SK-N-SH (cell line): ENCODE results near the gene RASSF8. TPM values are rescaled to one million over a fixed set of nuclear protein-coding genes. Genes with fewer than 3 reads are reported as not detected.
A peak's percentile ranks its signal among the peaks of the same experiment; 100 is the strongest.

ENCODE experiments used
- CTCF ChIA-PET: fragments of 300-600, 350-600 bp; formaldehyde crosslinking; extraction: SDS; loops from one replicate; lab custom pipeline; 2021; lab: Yijun Ruan, JAX
- POLR2A ChIA-PET: fragments of 350-600 bp; sonication (Branson Sonifier 250); formaldehyde crosslinking; extraction: SDS; loops from one replicate; lab custom pipeline; 2020; ENCODE audit warnings: antibody characterized with exemption, inconsistent platforms; lab: Yijun Ruan, JAX
- DNase-seq: peaks from one replicate; pipeline ENCODE4 v3.0.0; 2012
- H2AFZ ChIP-seq: fragments of 200-600 bp; sonication (generic); 2 replicates; pipeline ENCODE4 v1.8.1; 2016; ENCODE audit warnings: antibody characterized with exemption, mild to moderate bottlenecking, low read depth
- H3F3A ChIP-seq: fragments of 200-600 bp; sonication (generic); replicated peaks from 2 replicates; pipeline ENCODE3; 2016; ENCODE audit warnings: antibody characterized with exemption, mild to moderate bottlenecking; ENCODE audit not compliant: insufficient read depth
- H3K27ac ChIP-seq, 2 experiments: fragments of 200-500 bp in 1 of 2; fragments of 200-600 bp in 1 of 2; sonication (Bioruptor generic) in 1 of 2; sonication (generic), shearing (Covaris generic) in 1 of 2; 2 replicates each; pipeline versions ENCODE4 v1.5.1 to v1.6.1; 2014 to 2016; ENCODE audit warnings: low read depth in 2 of 2, inconsistent platforms in 1 of 2, low read length in 1 of 2, mild to moderate bottlenecking in 1 of 2, mixed read lengths in 1 of 2
- H3K27me3 ChIP-seq: fragments of 200-600 bp; sonication (generic), shearing (Covaris generic); 2 replicates; pipeline ENCODE4 v1.6.1; 2016; ENCODE audit warnings: mixed run types; ENCODE audit not compliant: insufficient read depth
- H3K36me3 ChIP-seq, 2 experiments: fragments of 200-500 bp in 1 of 2; fragments of 200-600 bp in 1 of 2; sonication (Bioruptor generic) in 1 of 2; sonication (generic) in 1 of 2; replicated peaks in 1 of 2; 2 replicates each; pipeline versions ENCODE3 to v1.5.1; 2014 to 2016; ENCODE audit warnings: low read length in 1 of 2, mild to moderate bottlenecking in 1 of 2; ENCODE audit not compliant: insufficient read depth in 2 of 2, control insufficient read depth in 1 of 2
- H3K4me1 ChIP-seq, 2 experiments: fragments of 200-500 bp in 1 of 2; fragments of 200-600 bp in 1 of 2; sonication (Bioruptor generic) in 1 of 2; sonication (generic), shearing (Covaris generic) in 1 of 2; 2 replicates each; pipeline versions ENCODE4 v1.5.1 to v1.6.1; 2014 to 2016; ENCODE audit warnings: low read depth in 1 of 2, low read length in 1 of 2, mixed run types in 1 of 2; ENCODE audit not compliant: insufficient read depth in 2 of 2, control insufficient read depth in 1 of 2
- H3K4me2 ChIP-seq: fragments of 200-600 bp; sonication (generic), shearing (Covaris generic); 2 replicates; pipeline ENCODE4 v1.6.1; 2017; ENCODE audit warnings: mixed run types
- H3K4me3 ChIP-seq, 2 experiments: fragments of 200-500 bp in 1 of 2; fragments of 200-600 bp in 1 of 2; sonication (Bioruptor generic) in 1 of 2; sonication (generic), shearing (Covaris generic) in 1 of 2; 2 replicates each; pipeline versions ENCODE4 v1.5.1 to v1.8.1; 2014 to 2016; ENCODE audit warnings: low read depth in 2 of 2, inconsistent platforms in 1 of 2, low read length in 1 of 2, mild to moderate bottlenecking in 1 of 2, mixed read lengths in 1 of 2, moderate library complexity in 1 of 2
- H3K79me2 ChIP-seq: fragments of 200-600 bp; sonication (generic); 2 replicates; pipeline ENCODE4 v1.8.1; 2017; ENCODE audit warnings: mild to moderate bottlenecking; ENCODE audit not compliant: insufficient read depth
- H3K9ac ChIP-seq: fragments of 200-600 bp; sonication (generic); 2 replicates; pipeline ENCODE4 v1.6.1; 2017; ENCODE audit warnings: mixed run types
- H3K9me2 ChIP-seq: fragments of 200-600 bp; sonication (generic); 2 replicates; pipeline ENCODE4 v1.6.1; 2017; ENCODE audit warnings: mixed run types
- H3K9me3 ChIP-seq: fragments of 200-600 bp; sonication (generic); 2 replicates; pipeline ENCODE4 v1.6.1; 2017; ENCODE audit warnings: mixed run types, mild to moderate bottlenecking, moderate library complexity
- H4K20me1 ChIP-seq: fragments of 200-600 bp; sonication (generic); 2 replicates; pipeline ENCODE4 v1.6.1; 2017; ENCODE audit warnings: mild to moderate bottlenecking, mixed run types; ENCODE audit not compliant: insufficient read depth
- FOXJ3 ChIP-seq: sonication (generic); formaldehyde crosslinking; IDR thresholded peaks from 2 replicates; pipeline ENCODE4 v1.5.1; 2020; ENCODE audit warnings: mild to moderate bottlenecking, missing genetic modification reagents
- JUND ChIP-seq: IDR thresholded peaks from 2 replicates; pipeline ENCODE4 v1.4.0; 2012
- MXI1 ChIP-seq: IDR thresholded peaks from 2 replicates; pipeline ENCODE4 v1.6.1; 2012; ENCODE audit warnings: mild to moderate bottlenecking, low read depth, low read length, improper control_type of control experiment
- RAD21 ChIP-seq: IDR thresholded peaks from 2 replicates; pipeline ENCODE4 v1.6.1; 2012; ENCODE audit warnings: mild to moderate bottlenecking, low read length
- RFX5 ChIP-seq: IDR thresholded peaks from 2 replicates; pipeline ENCODE4 v1.6.1; 2012; ENCODE audit warnings: mild to moderate bottlenecking, improper control_type of control experiment, low read length
- SIN3A ChIP-seq: IDR thresholded peaks from 2 replicates; pipeline ENCODE4 v1.6.1; 2012; ENCODE audit warnings: low read depth, mild to moderate bottlenecking, low read length, moderate library complexity, borderline replicate concordance
- TAF1 ChIP-seq: IDR thresholded peaks from 2 replicates; pipeline ENCODE4 v1.6.1; 2012; ENCODE audit warnings: low read depth, mild to moderate bottlenecking, low read length, moderate library complexity, borderline replicate concordance
- YY1 ChIP-seq: IDR thresholded peaks from 2 replicates; pipeline ENCODE4 v1.4.0; 2012; ENCODE audit warnings: low read depth, mild to moderate bottlenecking
- WGBS: methylation state at CpG from one replicate; pipeline ENCODE4 v1.1.6; 2017; ENCODE audit warnings: low lambda C conversion rate; 5-methylcytosine and 5-hydroxymethylcytosine counted together
- polyA plus RNA-seq, 3 experiments: library from polyadenylated mRNA; depleted of rRNA; stranded (reverse); fragments of >200 nt; gene quantifications; 2 replicates each; pipeline ENCODE4 v1.2.3, GENCODE V29; 2012
- TF ChIP-seq, protein P1 (sequence below): fragments of 150-350 bp; IDR thresholded peaks from 2 replicates; pipeline ENCODE4 v1.6.1; 2017; ENCODE audit warnings: antibody characterized with exemption, low read length, low read depth, borderline replicate concordance
- TF ChIP-seq, protein P2 (sequence below): IDR thresholded peaks from 2 replicates; pipeline ENCODE4; 2012
- TF ChIP-seq, protein P3 (sequence below): IDR thresholded peaks from 2 replicates; pipeline ENCODE4 v1.4.0; 2012; ENCODE audit warnings: low read depth, borderline replicate concordance
- TF ChIP-seq, protein P4 (sequence below): IDR thresholded peaks from 2 replicates; pipeline ENCODE4 v1.6.1; 2012; ENCODE audit warnings: mild to moderate bottlenecking, low read depth, low read length, moderate library complexity
- TF ChIP-seq, protein P5 (sequence below): fragments of 150-350 bp; IDR thresholded peaks from 2 replicates; pipeline ENCODE4 v1.6.1; 2016; ENCODE audit warnings: mild to moderate bottlenecking, low read depth, low read length
- TF ChIP-seq, protein P6 (sequence below): IDR thresholded peaks from 2 replicates; pipeline ENCODE4 v1.4.0; 2012; ENCODE audit warnings: low read depth, borderline replicate concordance

The RASSF8 gene
- polyA plus RNA-seq, 1 of the 3 experiments (the other 2 are of a cell fraction): 15.3 TPM

DNA sequence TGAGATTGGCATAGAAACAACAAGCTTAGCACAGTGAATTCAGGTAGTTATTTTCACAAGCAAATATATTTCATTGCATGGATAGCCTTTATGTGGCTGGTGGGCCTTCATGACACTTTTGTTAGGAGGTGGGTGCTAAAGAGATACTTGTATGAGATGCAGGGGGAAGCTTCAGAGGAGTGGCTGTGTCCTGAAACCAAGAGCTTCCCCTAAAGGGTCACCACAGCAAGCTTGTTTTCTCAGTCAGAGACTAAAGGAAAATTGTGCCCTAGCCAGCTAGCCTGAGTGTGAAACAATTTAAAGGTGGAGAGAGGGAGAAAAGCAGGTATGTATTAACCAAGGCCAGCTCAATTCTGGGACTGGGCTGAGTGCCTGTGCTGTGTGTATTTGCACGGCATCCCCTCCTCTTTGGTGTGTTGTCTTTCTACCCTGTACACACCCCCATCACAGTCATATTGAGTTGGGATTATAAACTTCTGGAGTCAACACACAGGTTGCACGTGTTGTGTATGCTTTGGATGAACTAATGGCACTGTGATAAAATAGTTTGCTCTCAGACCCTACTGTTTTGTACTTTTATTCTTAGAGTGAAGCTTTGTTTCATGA, 79.2 kb downstream of the RASSF8 start:
- POLR2A ChIA-PET: interaction anchor here (0.5 kb wide), 1 partner anchor 65 kb away, joined by 3 read pairs; no protein-coding TSS in a partner anchor
- H4K20me1 ChIP-seq: peaks cover 52% of the 10 kb centered on the region
- H3K4me2 ChIP-seq: no peak overlapping the region
- TF ChIP-seq FOXJ3 (CRISPR knock-in tag): no peak
- TF ChIP-seq SIN3A: no peak
- no peak for TF ChIP-seq JUND
- TF ChIP-seq, protein P1, sequence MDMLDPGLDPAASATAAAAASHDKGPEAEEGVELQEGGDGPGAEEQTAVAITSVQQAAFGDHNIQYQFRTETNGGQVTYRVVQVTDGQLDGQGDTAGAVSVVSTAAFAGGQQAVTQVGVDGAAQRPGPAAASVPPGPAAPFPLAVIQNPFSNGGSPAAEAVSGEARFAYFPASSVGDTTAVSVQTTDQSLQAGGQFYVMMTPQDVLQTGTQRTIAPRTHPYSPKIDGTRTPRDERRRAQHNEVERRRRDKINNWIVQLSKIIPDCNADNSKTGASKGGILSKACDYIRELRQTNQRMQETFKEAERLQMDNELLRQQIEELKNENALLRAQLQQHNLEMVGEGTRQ: no peak
- TF ChIP-seq, all 33 proteins: peak for 0
- H3K27ac ChIP-seq: no peak overlapping the region; a peak in 1 of 4 replicates
- no peaks in the 10 kb centered on the region for H3K36me3 ChIP-seq
- peaks cover 93% of the 10 kb centered on the region for H3K79me2 ChIP-seq
- no peak overlapping the region for H3K4me3 ChIP-seq
- peaks cover 23 to 26% of the 10 kb centered on the region in 2 experiments; a peak in 3 of 4 replicates for H3K4me1 ChIP-seq
- H3K27me3 ChIP-seq: no peaks in the 10 kb centered on the region
- no peaks in the 10 kb centered on the region for H3K9me2 ChIP-seq
- H2AFZ ChIP-seq: no peak overlapping the region
- CTCF ChIA-PET: interaction anchor here (0.6 to 2.1 kb wide), 4 partner anchors 9 to 664 kb away, joined by 3 to 11 read pairs (median 4); partner anchors contain the start of gene RASSF8
- H3K9ac ChIP-seq: no peak overlapping the region
- DNase-seq: no peak
- WGBS: 86% methylated on average over 2 of the region's 2 CpGs
- no peaks in the 10 kb centered on the region for H3K9me3 ChIP-seq
- H3F3A ChIP-seq: no peaks in the 10 kb centered on the region

DNA sequence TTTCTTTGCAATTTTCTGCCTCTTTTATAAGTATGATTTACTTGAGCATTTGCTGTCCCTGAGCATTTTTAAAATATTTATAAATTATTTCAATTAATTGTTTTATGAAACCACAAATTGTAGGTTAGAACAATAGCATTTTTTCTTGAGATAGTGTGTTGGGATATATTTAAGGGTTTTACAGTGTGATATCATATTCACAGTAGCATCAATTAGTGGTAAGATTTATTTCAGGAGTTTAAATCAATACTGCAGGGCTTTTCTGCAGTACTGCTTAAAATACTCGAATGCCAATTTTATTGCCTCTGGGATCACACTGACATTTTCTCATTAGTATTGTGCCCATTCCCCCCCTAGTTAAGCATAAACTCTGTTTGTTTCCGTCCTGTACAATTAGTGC, 84.2 kb downstream of the RASSF8 start:
- Histone ChIP-seq H3K9me2 (no peaks in the 10 kb centered on the region), H3K27me3 (no peaks in the 10 kb centered on the region), H2AFZ (no peak overlapping the region), H3K27ac (peak overlapping the region in 1 of 2 experiments; percentile 86; a peak in 3 of 4 replicates), H4K20me1 (peaks cover 83% of the 10 kb centered on the region), H3K4me3 (peak overlapping the region in 1 of 2 experiments; percentile 28; a peak in 1 of 4 replicates), H3F3A (peaks cover 7% of the 10 kb centered on the region), H3K79me2 (peaks cover 100% of the 10 kb centered on the region), H3K4me2 (peak overlapping the region; percentile 68), H3K9ac (no peak overlapping the region), H3K9me3 (no peaks in the 10 kb centered on the region), H3K4me1 (peaks cover 29 to 36% of the 10 kb centered on the region in 2 experiments), H3K36me3 (no peaks in the 10 kb centered on the region)
- ChIA-PET POLR2A (no interaction called here), CTCF (interaction anchor here (1.2 kb wide), 1 partner anchor 26 kb away, joined by 3 read pairs; no protein-coding TSS in a partner anchor)
- TF ChIP-seq FOXJ3 (CRISPR knock-in tag) (no peak), TAF1 (no peak), RAD21 (no peak), MXI1 (no peak), RFX5 (no peak), YY1 (no peak)
- TF ChIP-seq, protein P2, sequence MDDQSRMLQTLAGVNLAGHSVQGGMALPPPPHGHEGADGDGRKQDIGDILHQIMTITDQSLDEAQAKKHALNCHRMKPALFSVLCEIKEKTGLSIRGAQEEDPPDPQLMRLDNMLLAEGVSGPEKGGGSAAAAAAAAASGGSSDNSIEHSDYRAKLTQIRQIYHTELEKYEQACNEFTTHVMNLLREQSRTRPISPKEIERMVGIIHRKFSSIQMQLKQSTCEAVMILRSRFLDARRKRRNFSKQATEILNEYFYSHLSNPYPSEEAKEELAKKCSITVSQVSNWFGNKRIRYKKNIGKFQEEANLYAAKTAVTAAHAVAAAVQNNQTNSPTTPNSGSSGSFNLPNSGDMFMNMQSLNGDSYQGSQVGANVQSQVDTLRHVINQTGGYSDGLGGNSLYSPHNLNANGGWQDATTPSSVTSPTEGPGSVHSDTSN: no peak
- TF ChIP-seq, protein P3, sequence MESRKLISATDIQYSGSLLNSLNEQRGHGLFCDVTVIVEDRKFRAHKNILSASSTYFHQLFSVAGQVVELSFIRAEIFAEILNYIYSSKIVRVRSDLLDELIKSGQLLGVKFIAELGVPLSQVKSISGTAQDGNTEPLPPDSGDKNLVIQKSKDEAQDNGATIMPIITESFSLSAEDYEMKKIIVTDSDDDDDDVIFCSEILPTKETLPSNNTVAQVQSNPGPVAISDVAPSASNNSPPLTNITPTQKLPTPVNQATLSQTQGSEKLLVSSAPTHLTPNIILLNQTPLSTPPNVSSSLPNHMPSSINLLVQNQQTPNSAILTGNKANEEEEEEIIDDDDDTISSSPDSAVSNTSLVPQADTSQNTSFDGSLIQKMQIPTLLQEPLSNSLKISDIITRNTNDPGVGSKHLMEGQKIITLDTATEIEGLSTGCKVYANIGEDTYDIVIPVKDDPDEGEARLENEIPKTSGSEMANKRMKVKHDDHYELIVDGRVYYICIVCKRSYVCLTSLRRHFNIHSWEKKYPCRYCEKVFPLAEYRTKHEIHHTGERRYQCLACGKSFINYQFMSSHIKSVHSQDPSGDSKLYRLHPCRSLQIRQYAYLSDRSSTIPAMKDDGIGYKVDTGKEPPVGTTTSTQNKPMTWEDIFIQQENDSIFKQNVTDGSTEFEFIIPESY: no peak
- TF ChIP-seq, protein P4, sequence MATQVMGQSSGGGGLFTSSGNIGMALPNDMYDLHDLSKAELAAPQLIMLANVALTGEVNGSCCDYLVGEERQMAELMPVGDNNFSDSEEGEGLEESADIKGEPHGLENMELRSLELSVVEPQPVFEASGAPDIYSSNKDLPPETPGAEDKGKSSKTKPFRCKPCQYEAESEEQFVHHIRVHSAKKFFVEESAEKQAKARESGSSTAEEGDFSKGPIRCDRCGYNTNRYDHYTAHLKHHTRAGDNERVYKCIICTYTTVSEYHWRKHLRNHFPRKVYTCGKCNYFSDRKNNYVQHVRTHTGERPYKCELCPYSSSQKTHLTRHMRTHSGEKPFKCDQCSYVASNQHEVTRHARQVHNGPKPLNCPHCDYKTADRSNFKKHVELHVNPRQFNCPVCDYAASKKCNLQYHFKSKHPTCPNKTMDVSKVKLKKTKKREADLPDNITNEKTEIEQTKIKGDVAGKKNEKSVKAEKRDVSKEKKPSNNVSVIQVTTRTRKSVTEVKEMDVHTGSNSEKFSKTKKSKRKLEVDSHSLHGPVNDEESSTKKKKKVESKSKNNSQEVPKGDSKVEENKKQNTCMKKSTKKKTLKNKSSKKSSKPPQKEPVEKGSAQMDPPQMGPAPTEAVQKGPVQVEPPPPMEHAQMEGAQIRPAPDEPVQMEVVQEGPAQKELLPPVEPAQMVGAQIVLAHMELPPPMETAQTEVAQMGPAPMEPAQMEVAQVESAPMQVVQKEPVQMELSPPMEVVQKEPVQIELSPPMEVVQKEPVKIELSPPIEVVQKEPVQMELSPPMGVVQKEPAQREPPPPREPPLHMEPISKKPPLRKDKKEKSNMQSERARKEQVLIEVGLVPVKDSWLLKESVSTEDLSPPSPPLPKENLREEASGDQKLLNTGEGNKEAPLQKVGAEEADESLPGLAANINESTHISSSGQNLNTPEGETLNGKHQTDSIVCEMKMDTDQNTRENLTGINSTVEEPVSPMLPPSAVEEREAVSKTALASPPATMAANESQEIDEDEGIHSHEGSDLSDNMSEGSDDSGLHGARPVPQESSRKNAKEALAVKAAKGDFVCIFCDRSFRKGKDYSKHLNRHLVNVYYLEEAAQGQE: no peak
- TF ChIP-seq, protein P5, sequence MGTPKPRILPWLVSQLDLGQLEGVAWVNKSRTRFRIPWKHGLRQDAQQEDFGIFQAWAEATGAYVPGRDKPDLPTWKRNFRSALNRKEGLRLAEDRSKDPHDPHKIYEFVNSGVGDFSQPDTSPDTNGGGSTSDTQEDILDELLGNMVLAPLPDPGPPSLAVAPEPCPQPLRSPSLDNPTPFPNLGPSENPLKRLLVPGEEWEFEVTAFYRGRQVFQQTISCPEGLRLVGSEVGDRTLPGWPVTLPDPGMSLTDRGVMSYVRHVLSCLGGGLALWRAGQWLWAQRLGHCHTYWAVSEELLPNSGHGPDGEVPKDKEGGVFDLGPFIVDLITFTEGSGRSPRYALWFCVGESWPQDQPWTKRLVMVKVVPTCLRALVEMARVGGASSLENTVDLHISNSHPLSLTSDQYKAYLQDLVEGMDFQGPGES: no peak
- TF ChIP-seq, protein P6, sequence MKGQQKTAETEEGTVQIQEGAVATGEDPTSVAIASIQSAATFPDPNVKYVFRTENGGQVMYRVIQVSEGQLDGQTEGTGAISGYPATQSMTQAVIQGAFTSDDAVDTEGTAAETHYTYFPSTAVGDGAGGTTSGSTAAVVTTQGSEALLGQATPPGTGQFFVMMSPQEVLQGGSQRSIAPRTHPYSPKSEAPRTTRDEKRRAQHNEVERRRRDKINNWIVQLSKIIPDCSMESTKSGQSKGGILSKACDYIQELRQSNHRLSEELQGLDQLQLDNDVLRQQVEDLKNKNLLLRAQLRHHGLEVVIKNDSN: no peak
- DNase-seq: no peak
- WGBS: 39% methylated on average over 2 of the region's 2 CpGs
